Caco-2 (cell line): Measurements from ENCODE around the gene ARL3. TPM values are rescaled to one million over a fixed set of nuclear protein-coding genes. Genes with fewer than 3 reads are reported as not detected.
A peak's percentile ranks its signal among the peaks of the same experiment; 100 is the strongest.

Source experiments
- BruUV-seq: library from RNA; stranded (reverse); fragments of 400-500 nt; replicated peaks from 2 replicates; lab custom pipeline; 2021; lab: Mats Ljungman, UMichigan
- CTCF ChIA-PET: fragments of 300-600 bp; sonication (Branson Sonifier 250); formaldehyde crosslinking; loops from one replicate; lab custom pipeline; 2022; ENCODE audit warnings: antibody characterized with exemption; lab: Charles Lee
- POLR2A ChIA-PET: fragments of 300-600 bp; sonication (Branson Sonifier 250); formaldehyde crosslinking; loops from one replicate; lab custom pipeline; 2022; ENCODE audit warnings: antibody characterized with exemption; lab: Charles Lee
- DNase-seq, 2 experiments: peaks; one replicate each; pipeline versions ENCODE4 v3.0.0 to v3.0.0-alpha.2; 2020 to 2022
- H3K27me3 ChIP-seq: replicated peaks from 2 replicates; pipeline ENCODE4 v1.6.0; 2011; ENCODE audit warnings: low read length; ENCODE audit not compliant: control insufficient read depth, insufficient read depth
- H3K36me3 ChIP-seq: 2 replicates; pipeline ENCODE4 v1.5.1; 2011; ENCODE audit warnings: low read length; ENCODE audit not compliant: control insufficient read depth, insufficient read depth
- H3K4me1 ChIP-seq: fragments of 250-450 bp; sonication (Bioruptor Pico); 2 replicates; pipeline ENCODE4 v1.5.1; 2020; ENCODE audit warnings: mild to moderate bottlenecking
- H3K4me3 ChIP-seq: 2 replicates; pipeline ENCODE4 v1.5.1; 2011; ENCODE audit warnings: low read depth, mild to moderate bottlenecking, control low read depth, low read length
- H3K9me3 ChIP-seq: fragments of 250-450 bp; sonication (Bioruptor Pico); 2 replicates; pipeline ENCODE4 v1.5.1; 2020; ENCODE audit warnings: mild to moderate bottlenecking, moderate library complexity
- H3K27ac Mint-ChIP-seq: one replicate; pipeline ENCODE4 v1.8.0; 2022; ENCODE audit warnings: mixed read lengths; ENCODE audit not compliant: unreplicated experiment
- H3K27me3 Mint-ChIP-seq: one replicate; pipeline ENCODE4 v1.8.0; 2022; ENCODE audit warnings: mixed read lengths; ENCODE audit not compliant: insufficient read depth, unreplicated experiment
- H3K36me3 Mint-ChIP-seq: one replicate; pipeline ENCODE4 v1.8.0; 2022; ENCODE audit warnings: mild to moderate bottlenecking, mixed read lengths; ENCODE audit not compliant: insufficient read depth, unreplicated experiment
- H3K4me1 Mint-ChIP-seq: one replicate; pipeline ENCODE4 v1.8.0; 2022; ENCODE audit warnings: low read depth, mixed read lengths; ENCODE audit not compliant: unreplicated experiment
- H3K4me3 Mint-ChIP-seq: one replicate; pipeline ENCODE4 v1.8.0; 2022; ENCODE audit warnings: mild to moderate bottlenecking, moderate library complexity, mixed read lengths; ENCODE audit not compliant: unreplicated experiment
- H3K9me3 Mint-ChIP-seq: one replicate; pipeline ENCODE4 v1.8.0; 2022; ENCODE audit warnings: mixed read lengths; ENCODE audit not compliant: unreplicated experiment
- CTCF ChIP-seq, 2 experiments: fragments of 200-600 bp in 1 of 2; IDR thresholded peaks; 1 replicate in 1 of 2; 2 replicates in 1 of 2; pipeline versions ENCODE4 v1.5.1 to v1.8.0; 2011 to 2022; ENCODE audit warnings: antibody characterized with exemption in 1 of 2, control low read depth in 1 of 2, inconsistent platforms in 1 of 2, low read depth in 1 of 2, low read length in 1 of 2, mild to moderate bottlenecking in 1 of 2, moderate library complexity in 1 of 2; ENCODE audit not compliant: insufficient read depth in 1 of 2, severe bottlenecking in 1 of 2, unreplicated experiment in 1 of 2
- intact Hi-C: fragments of 100-400 bp; cut with micrococcal nuclease; formaldehyde crosslinking; loops from one replicate; pipeline ENCODE4 v1.10.0; 2022; ENCODE audit not compliant: unreplicated experiment
- total RNA-seq: library from RNA; stranded (reverse); gene quantifications from 2 replicates; pipeline ENCODE4 v1.2.3, GENCODE V29; 2022

The ARL3 gene
- total RNA-seq, 1 experiment from 2014 or later, result 7.8 TPM

- H3K27me3 Mint-ChIP-seq, result no peaks in the 10 kb centered on the region
- no peak for TF ChIP-seq CTCF (IDR thresholded peaks at IDR 0.05; ENCODE audit: insufficient read depth in 1 of 2, low read depth in 1 of 2, low read length in 1 of 2, severe bottlenecking in 1 of 2, unreplicated experiment in 1 of 2)
- DNase-seq, result no peak
- no peak overlapping the region for H3K4me3 ChIP-seq
- H3K4me1 ChIP-seq, result peaks cover 14% of the 10 kb centered on the region
- peaks cover 18% of the 10 kb centered on the region for H3K4me1 Mint-ChIP-seq
- H3K36me3 Mint-ChIP-seq, result peaks cover 6% of the 10 kb centered on the region
- H3K27me3 ChIP-seq, result no peaks in the 10 kb centered on the region
- H3K9me3 ChIP-seq, result no peaks in the 10 kb centered on the region
- H3K27ac Mint-ChIP-seq, result peak overlapping the region; percentile 39
- POLR2A ChIA-PET, result no interaction called here
- no peaks in the 10 kb centered on the region; the same call in 1 of the 2 replicates for H3K36me3 ChIP-seq
- no peak overlapping the region for H3K4me3 Mint-ChIP-seq
- intact Hi-C loops, result no loop called here
- CTCF ChIA-PET, result interaction anchor here (1.4 kb wide), 1 partner anchor 8 kb away, joined by 5 read pairs; the partner anchor contains the start of genes ARL3 and SFXN2
- no peaks in the 10 kb centered on the region for H3K9me3 Mint-ChIP-seq
- no TSS peak for BruUV-seq
Observed at GRCh38 chr10:102705531-102705930, 8.7 kb downstream of the ARL3 start.

GRCh38 chr10:102704915-102705314 is 9.3 kb downstream of the ARL3 start:
- no peak overlapping the region for H3K4me3 ChIP-seq
- Mint-ChIP-seq H3K27ac (peak overlapping the region; percentile 39), H3K4me1 (peaks cover 18% of the 10 kb centered on the region), H3K4me3 (no peak overlapping the region), H3K36me3 (peaks cover 8% of the 10 kb centered on the region), H3K27me3 (no peaks in the 10 kb centered on the region), H3K9me3 (no peaks in the 10 kb centered on the region)
- intact Hi-C loops, result no loop called here
- no peaks in the 10 kb centered on the region for H3K27me3 ChIP-seq
- peaks cover 11% of the 10 kb centered on the region for H3K4me1 ChIP-seq
- ChIA-PET CTCF (interaction anchor here (1.4 kb wide), 1 partner anchor 9 kb away, joined by 5 read pairs; the partner anchor contains the start of genes ARL3 and SFXN2), POLR2A (no interaction called here)
- H3K36me3 ChIP-seq, result no peaks in the 10 kb centered on the region
- TF ChIP-seq CTCF (IDR thresholded peaks at IDR 0.05; ENCODE audit: insufficient read depth in 1 of 2, low read depth in 1 of 2, low read length in 1 of 2, severe bottlenecking in 1 of 2, unreplicated experiment in 1 of 2), result no peak
- no TSS peak for BruUV-seq
- no peak for DNase-seq
- H3K9me3 ChIP-seq, result no peaks in the 10 kb centered on the region

GRCh38 chr10:102702742-102703141 is 11.5 kb downstream of the ARL3 start:
- no peak overlapping the region for H3K4me3 Mint-ChIP-seq
- no peaks in the 10 kb centered on the region for H3K27me3 ChIP-seq
- H3K4me1 Mint-ChIP-seq, result peaks cover 14% of the 10 kb centered on the region
- no peaks in the 10 kb centered on the region for H3K9me3 ChIP-seq
- intact Hi-C loops, result no loop called here
- no peaks in the 10 kb centered on the region for H3K9me3 Mint-ChIP-seq
- no peak for DNase-seq
- ChIA-PET POLR2A (interaction anchor here (0.7 kb wide), 1 partner anchor 24 kb away, joined by 13 read pairs; no protein-coding TSS in a partner anchor), CTCF (interaction anchor here (0.6 to 0.7 kb wide), 3 partner anchors 10 to 119 kb away, joined by 3 to 4 read pairs (median 4); partner anchors contain the start of gene ARL3)
- H3K4me1 ChIP-seq, result peaks cover 11% of the 10 kb centered on the region
- H3K36me3 ChIP-seq, result no peaks in the 10 kb centered on the region
- H3K36me3 Mint-ChIP-seq, result peaks cover 19% of the 10 kb centered on the region
- no peak overlapping the region for H3K4me3 ChIP-seq
- BruUV-seq, result no TSS peak
- no peak for TF ChIP-seq CTCF (IDR thresholded peaks at IDR 0.05; ENCODE audit: insufficient read depth in 1 of 2, low read depth in 1 of 2, low read length in 1 of 2, severe bottlenecking in 1 of 2, unreplicated experiment in 1 of 2)
- no peaks in the 10 kb centered on the region for H3K27me3 Mint-ChIP-seq
- H3K27ac Mint-ChIP-seq, result no peak overlapping the region
